Measurements from ENCODE around the gene SLC29A1.

Gene SLC29A1

DNA sequence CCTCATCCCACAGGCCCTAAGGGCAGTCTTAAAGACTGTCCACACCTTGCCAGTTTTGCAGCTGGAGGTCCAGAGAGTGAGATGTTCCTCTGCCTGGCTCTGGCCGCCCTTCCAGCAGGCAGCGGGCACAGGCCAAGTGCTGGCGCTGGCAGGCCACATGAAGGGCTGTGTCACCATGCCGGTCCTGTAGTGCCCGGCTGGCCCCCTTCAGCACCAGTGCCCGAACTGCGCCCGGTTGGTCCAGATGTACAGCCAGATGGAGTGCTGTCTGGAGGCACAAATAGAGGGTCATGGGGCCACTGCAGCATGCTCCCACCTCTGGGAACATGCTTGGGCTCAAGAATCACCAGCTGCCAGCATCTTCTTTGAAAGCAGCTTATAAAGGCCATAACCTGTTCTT lies 38.2 kb downstream of the SLC29A1 start:
- no peak for DNase-seq (ENCODE audit: low read depth)
- H3K4me3 ChIP-seq (ENCODE audit: low read depth, low read length): no peak overlapping the region
- TF ChIP-seq, protein P1, sequence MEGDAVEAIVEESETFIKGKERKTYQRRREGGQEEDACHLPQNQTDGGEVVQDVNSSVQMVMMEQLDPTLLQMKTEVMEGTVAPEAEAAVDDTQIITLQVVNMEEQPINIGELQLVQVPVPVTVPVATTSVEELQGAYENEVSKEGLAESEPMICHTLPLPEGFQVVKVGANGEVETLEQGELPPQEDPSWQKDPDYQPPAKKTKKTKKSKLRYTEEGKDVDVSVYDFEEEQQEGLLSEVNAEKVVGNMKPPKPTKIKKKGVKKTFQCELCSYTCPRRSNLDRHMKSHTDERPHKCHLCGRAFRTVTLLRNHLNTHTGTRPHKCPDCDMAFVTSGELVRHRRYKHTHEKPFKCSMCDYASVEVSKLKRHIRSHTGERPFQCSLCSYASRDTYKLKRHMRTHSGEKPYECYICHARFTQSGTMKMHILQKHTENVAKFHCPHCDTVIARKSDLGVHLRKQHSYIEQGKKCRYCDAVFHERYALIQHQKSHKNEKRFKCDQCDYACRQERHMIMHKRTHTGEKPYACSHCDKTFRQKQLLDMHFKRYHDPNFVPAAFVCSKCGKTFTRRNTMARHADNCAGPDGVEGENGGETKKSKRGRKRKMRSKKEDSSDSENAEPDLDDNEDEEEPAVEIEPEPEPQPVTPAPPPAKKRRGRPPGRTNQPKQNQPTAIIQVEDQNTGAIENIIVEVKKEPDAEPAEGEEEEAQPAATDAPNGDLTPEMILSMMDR (IDR thresholded peaks at IDR 0.05; ENCODE audit: low read depth, low read length): no peak
- TF ChIP-seq MAX (IDR thresholded peaks at IDR 0.05; ENCODE audit: low read depth, low read length) (no peak), MYC (IDR thresholded peaks at IDR 0.05; ENCODE audit: low read depth, low read length) (no peak), POLR2A (IDR thresholded peaks at IDR 0.05; ENCODE audit: extremely low read depth, insufficient read length) (no peak)

- peak overlapping the region; percentile 81 for H3K4me3 ChIP-seq (ENCODE audit: low read depth, low read length)
- no peak for DNase-seq (ENCODE audit: low read depth)
Observed at GRCh38 chr6:44262467-44263353, 39.3 kb downstream of the SLC29A1 start.

GRCh38 chr6:44263354-44264100 lies 40.1 kb downstream of the SLC29A1 start:
- no peak for TF ChIP-seq MYC (IDR thresholded peaks at IDR 0.05; ENCODE audit: low read depth, low read length)
- TF ChIP-seq MAX (IDR thresholded peaks at IDR 0.05; ENCODE audit: low read depth, low read length): 0 out of 2 replicates have a peak, but pooled peaks have one; percentile 9
- DNase-seq (ENCODE audit: low read depth): peak; percentile 80
- H3K4me3 ChIP-seq (ENCODE audit: low read depth, low read length): peak overlapping the region; percentile 81

More at GRCh38 chr6:44262467-44263353, 39.3 kb downstream of the SLC29A1 start:
- TF ChIP-seq POLR2A (IDR thresholded peaks at IDR 0.05; ENCODE audit: extremely low read depth, insufficient read length) (no peak), MAX (IDR thresholded peaks at IDR 0.05; ENCODE audit: low read depth, low read length) (no peak), MYC (IDR thresholded peaks at IDR 0.05; ENCODE audit: low read depth, low read length) (no peak)
- TF ChIP-seq, protein P1 (IDR thresholded peaks at IDR 0.05; ENCODE audit: low read depth, low read length): no peak

GRCh38 chr6:44264154-44265006 lies 41.0 kb downstream of the SLC29A1 start:
- peak overlapping the region; percentile 81 for H3K4me3 ChIP-seq (ENCODE audit: low read depth, low read length)
- peak; percentile 95 for DNase-seq (ENCODE audit: low read depth)
- TF ChIP-seq MAX (IDR thresholded peaks at IDR 0.05; ENCODE audit: low read depth, low read length) (peak; percentile 91), MYC (IDR thresholded peaks at IDR 0.05; ENCODE audit: low read depth, low read length) (peak; percentile 62; the same call in 1 of the 2 replicates), POLR2A (IDR thresholded peaks at IDR 0.05; ENCODE audit: extremely low read depth, insufficient read length) (no peak)
- TF ChIP-seq, protein P1 (IDR thresholded peaks at IDR 0.05; ENCODE audit: low read depth, low read length): no peak

GRCh38 chr6:44265007-44265721 lies 41.8 kb downstream of the SLC29A1 start, which contains the start of gene NFKBIE:
TSS of gene NFKBIE (minus strand) at chr6:44265551. CDS start at chr6:44265346, 205 bp downstream.
- no peak for TF ChIP-seq MYC (IDR thresholded peaks at IDR 0.05; ENCODE audit: low read depth, low read length)
- TF ChIP-seq MAX (IDR thresholded peaks at IDR 0.05; ENCODE audit: low read depth, low read length): no peak
- TF ChIP-seq POLR2A (IDR thresholded peaks at IDR 0.05; ENCODE audit: extremely low read depth, insufficient read length): peak; percentile 57
- TF ChIP-seq, protein P1 (IDR thresholded peaks at IDR 0.05; ENCODE audit: low read depth, low read length): peak; percentile 50
- peak within 1 kb of the TSS; percentile 81 for H3K4me3 ChIP-seq (ENCODE audit: low read depth, low read length)
- peak; percentile 90 for DNase-seq (ENCODE audit: low read depth)
